Mucosa of stomach (tissue), 1 donor: ENCODE results near the gene CYP4X1.
"Not testable (repeated sequence)": the region's sequence is repeated elsewhere in the genome, so short reads cannot be mapped to it uniquely, and the experiment has no call there.

ENCODE experiments used
- H3K27me3 ChIP-seq: one replicate; pipeline ENCODE4 v1.7.0; 2013; ENCODE audit warnings: mild to moderate bottlenecking, low read length; ENCODE audit not compliant: control insufficient read depth, insufficient read depth
- H3K36me3 ChIP-seq: one replicate; pipeline ENCODE4 v1.7.0; 2013; ENCODE audit warnings: low read length; ENCODE audit not compliant: control insufficient read depth, insufficient read depth
- H3K4me1 ChIP-seq: one replicate; pipeline ENCODE4 v1.7.0; 2013; ENCODE audit warnings: mild to moderate bottlenecking, low read length; ENCODE audit not compliant: control insufficient read depth, insufficient read depth
- H3K4me3 ChIP-seq: one replicate; pipeline ENCODE4 v1.7.0; 2013; ENCODE audit warnings: low read length
- H3K9ac ChIP-seq: one replicate; pipeline ENCODE4 v1.7.0; 2013; ENCODE audit warnings: mild to moderate bottlenecking, low read length, moderate library complexity
- H3K9me3 ChIP-seq: one replicate; pipeline ENCODE4 v1.7.0; 2013; ENCODE audit warnings: mild to moderate bottlenecking, low read length, moderate library complexity; ENCODE audit not compliant: control insufficient read depth
- donor health status: Pancreatic carcinoma.

The CYP4X1 gene

GRCh38 chr1:47024141-47024801, 802 bp downstream of the CYP4X1 start:
- H3K36me3 ChIP-seq: no peaks in the 10 kb centered on the region
- peaks cover 3% of the 10 kb centered on the region for H3K4me1 ChIP-seq
- no peaks in the 10 kb centered on the region for H3K27me3 ChIP-seq
- no peaks in the 10 kb centered on the region for H3K9me3 ChIP-seq
- H3K9ac ChIP-seq: no peak overlapping the region
- no peak overlapping the region for H3K4me3 ChIP-seq

DNA sequence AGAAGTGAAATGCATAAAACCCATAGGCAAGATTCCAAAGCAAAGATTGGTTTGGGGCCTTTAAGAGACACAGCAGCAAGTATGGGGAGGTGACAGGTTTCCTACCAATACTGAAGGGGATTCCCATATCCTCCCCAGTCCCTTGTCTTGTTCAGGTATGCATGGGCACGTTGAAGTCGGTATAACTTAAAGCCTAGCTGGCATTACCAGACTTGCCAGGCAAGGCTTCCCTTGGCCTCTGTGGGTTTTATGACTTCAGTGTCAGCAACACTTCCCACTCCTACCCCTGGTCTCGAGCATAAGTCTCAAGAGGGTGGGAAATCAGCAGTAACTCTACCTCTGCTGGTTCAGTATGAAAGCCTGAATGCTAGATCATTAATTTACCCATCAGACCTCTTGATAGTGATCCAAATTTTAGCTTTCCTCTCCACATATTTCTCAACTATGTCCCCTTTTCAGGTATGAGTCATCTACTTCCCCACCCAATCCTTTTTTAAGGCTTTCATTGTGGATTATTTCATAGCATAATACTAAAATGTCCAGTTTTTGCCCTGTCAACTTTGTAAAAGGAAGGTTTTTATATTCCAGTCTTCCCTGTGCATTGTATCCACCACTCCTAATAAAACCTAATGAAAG, 6.8 kb downstream of the CYP4X1 start:
- no peak overlapping the region for H3K9ac ChIP-seq
- no peaks in the 10 kb centered on the region for H3K9me3 ChIP-seq
- H3K4me1 ChIP-seq: peaks cover 19% of the 10 kb centered on the region
- no peak overlapping the region for H3K4me3 ChIP-seq
- H3K27me3 ChIP-seq: no peaks in the 10 kb centered on the region
- no peaks in the 10 kb centered on the region for H3K36me3 ChIP-seq

GRCh38 chr1:47031059-47031458, 7.6 kb downstream of the CYP4X1 start:
- peaks cover 19% of the 10 kb centered on the region for H3K4me1 ChIP-seq

DNA sequence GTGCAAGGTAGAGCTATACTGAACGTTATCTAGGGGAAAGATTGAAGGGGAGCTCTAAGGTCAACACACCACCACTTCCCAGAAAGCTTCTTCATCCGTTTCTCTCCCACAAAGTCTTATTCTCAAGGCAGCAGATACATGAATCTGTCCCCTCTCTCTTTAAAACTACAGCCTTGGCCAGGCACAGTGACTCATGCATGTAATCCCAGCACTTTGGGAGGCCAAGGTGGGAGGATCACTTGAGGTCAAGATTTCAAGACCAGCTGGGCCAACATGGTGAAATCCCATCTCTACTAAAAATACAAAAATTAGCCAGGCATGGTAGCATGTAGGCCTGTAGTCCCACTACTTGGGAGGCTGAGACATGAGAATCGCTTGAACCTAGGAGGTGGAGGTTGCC, 8.1 kb downstream of the CYP4X1 start:
- H3K4me1 ChIP-seq: peaks cover 19% of the 10 kb centered on the region

More at GRCh38 chr1:47031059-47031458, 7.6 kb downstream of the CYP4X1 start:
- Histone ChIP-seq H3K36me3 (no peaks in the 10 kb centered on the region), H3K4me3 (no peak overlapping the region), H3K27me3 (no peaks in the 10 kb centered on the region), H3K9me3 (no peaks in the 10 kb centered on the region), H3K9ac (no peak overlapping the region)

GRCh38 chr1:47036764-47037163, 13.3 kb downstream of the CYP4X1 start:
- no peaks in the 10 kb centered on the region for H3K36me3 ChIP-seq
- no peak overlapping the region for H3K4me3 ChIP-seq
- H3K9ac ChIP-seq: no peak overlapping the region
- no peaks in the 10 kb centered on the region for H3K9me3 ChIP-seq
- H3K27me3 ChIP-seq: no peaks in the 10 kb centered on the region
- H3K4me1 ChIP-seq: peaks cover under 1% of the 10 kb centered on the region

More for the DNA sequence above, 8.1 kb downstream of the CYP4X1 start:
- Histone ChIP-seq H3K27me3 (no peaks in the 10 kb centered on the region), H3K9ac (no peak overlapping the region), H3K9me3 (no peaks in the 10 kb centered on the region), H3K4me3 (no peak overlapping the region), H3K36me3 (no peaks in the 10 kb centered on the region)

GRCh38 chr1:47059376-47059775, 35.9 kb downstream of the CYP4X1 start:
- H3K9ac ChIP-seq: no peak overlapping the region
- no peak overlapping the region for H3K4me3 ChIP-seq
- H3K4me1 ChIP-seq: no peaks in the 10 kb centered on the region
- H3K27me3 ChIP-seq: no peaks in the 10 kb centered on the region
- H3K9me3 ChIP-seq: no peaks in the 10 kb centered on the region
- no peaks in the 10 kb centered on the region for H3K36me3 ChIP-seq

DNA sequence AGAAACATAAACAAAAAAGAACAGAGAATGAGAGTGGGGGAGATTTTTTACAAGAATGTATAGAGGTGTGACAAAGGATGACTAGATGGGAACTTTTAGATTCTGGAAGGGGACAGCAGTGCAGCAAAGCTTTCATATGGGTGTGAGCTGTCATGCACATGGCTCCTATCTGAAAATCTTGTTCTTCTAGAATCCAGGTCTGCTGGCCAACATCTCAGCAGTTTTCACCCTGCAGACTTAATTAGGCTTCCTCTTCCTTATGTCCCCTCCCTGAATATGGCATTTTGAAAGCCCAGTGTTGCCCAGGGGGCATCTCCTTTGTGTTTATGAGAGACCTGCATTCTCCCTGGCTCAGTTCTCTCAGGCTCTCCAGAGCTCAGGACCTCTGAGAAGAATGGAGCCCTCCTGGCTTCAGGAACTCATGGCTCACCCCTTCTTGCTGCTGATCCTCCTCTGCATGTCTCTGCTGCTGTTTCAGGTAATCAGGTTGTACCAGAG, 43.7 kb downstream of the CYP4X1 start, which contains the start of gene CYP4Z1:
Gene CYP4Z1 (plus strand): TSS at position 135 of the 498 bp plus-strand sequence. CDS start 260 bp downstream, at position 395.
- Histone ChIP-seq H3K9me3 (no peaks in the 10 kb centered on the region), H3K36me3 (no peaks in the 10 kb centered on the region), H3K27me3 (no peaks in the 10 kb centered on the region), H3K4me3 (no peak within 1 kb of the TSS), H3K4me1 (no peaks in the 10 kb centered on the region), H3K9ac (no peak within 1 kb of the TSS)

DNA sequence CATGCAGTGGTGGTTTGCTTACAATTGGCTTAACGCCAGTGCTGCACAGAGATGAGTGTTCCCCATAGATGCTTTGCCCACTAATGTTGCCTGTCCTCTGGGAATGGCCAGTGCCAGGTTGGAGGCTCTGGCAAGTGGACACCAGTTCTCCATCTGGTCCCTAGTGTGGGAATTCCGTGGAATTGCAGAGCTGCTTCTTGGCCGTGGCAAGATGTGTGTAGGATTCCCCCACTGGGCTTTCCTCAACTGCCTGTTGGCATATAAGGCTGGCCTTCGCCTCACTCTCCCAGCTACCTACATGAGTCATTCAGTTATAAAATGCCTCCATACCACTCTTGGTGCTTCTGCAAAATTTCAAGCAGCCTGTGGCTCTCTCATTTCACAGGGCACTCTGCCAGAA, 45.6 kb downstream of the CYP4X1 start:
- not testable (repeated sequence) for H3K9me3 ChIP-seq, H3K36me3 ChIP-seq, H3K27me3 ChIP-seq, H3K4me3 ChIP-seq, H3K9ac ChIP-seq, H3K4me1 ChIP-seq

DNA sequence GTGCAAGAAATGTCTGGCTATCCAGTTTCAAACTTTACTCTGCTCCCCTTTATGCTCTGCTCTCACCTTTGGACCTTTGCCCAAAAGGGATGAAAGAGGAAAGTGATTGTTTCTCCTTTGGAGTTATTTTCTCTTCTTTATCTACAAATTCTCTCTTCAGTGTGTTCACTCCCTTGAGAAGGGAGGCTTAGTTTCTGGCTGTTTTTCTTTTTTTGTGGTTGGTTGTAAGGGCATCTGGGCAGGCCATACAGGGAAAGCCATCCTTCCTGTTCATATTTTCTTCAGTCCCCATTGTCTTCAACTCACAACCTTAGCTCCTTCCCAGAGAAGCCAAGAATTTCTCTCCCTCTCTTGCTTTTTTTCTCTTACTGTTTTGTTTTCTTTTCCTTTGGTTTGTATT, 46.0 kb downstream of the CYP4X1 start:
- H3K9ac ChIP-seq, H3K4me1 ChIP-seq, H3K9me3 ChIP-seq, H3K4me3 ChIP-seq, H3K36me3 ChIP-seq, H3K27me3 ChIP-seq: not testable (repeated sequence)

DNA sequence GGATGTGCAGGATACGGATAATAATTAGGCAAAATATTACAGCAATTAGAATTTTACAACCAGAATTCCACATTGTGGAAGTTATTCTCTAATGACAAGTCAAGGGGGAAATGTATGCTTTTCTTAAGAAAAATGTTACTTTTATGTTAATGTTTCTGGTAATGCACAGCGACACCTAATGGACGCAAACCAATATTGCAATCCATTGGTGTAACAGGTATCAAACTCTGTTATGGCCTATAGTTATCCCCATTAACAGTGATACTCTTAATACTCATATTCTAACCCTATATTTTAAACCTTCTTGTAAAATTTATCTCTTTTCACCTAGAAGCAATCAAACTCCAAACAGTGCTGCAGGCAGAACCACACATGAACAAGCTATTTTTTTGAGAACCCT, 65.9 kb downstream of the CYP4X1 start:
- not testable (repeated sequence) for H3K9ac ChIP-seq, H3K4me3 ChIP-seq, H3K9me3 ChIP-seq

DNA sequence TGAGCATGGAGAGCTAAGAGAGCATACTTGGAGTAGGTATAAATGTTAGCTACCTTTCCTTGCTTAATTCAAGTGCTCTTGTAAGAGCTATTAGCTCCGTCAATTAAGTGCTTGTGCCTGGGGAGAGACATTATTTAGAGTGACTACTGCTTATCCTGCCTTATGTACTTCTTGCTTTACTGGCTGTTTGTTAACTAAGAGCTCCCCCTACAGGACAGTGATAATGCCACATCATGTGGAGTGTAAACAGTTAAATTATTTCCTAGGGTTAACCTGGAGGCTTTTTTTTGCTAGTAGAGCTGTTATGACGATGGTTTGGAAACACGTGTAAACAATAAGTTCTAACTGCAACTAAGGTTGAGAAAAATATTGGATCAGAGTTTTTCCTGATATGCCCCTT, 68.0 kb downstream of the CYP4X1 start:
- not testable (repeated sequence) for H3K27me3 ChIP-seq, H3K36me3 ChIP-seq, H3K4me3 ChIP-seq, H3K9ac ChIP-seq, H3K9me3 ChIP-seq, H3K4me1 ChIP-seq

More for the DNA sequence above, 65.9 kb downstream of the CYP4X1 start:
- H3K36me3 ChIP-seq, H3K4me1 ChIP-seq, H3K27me3 ChIP-seq: not testable (repeated sequence)
